Uterus (tissue), 2 donors: Measurements from ENCODE around the gene CCDC68.

ENCODE experiments used
- CTCF ChIP-seq, 4 experiments: fragments of 200-600 bp in 2 of 4; fragments of 450-650 bp in 2 of 4; sonication (generic) in 2 of 4; IDR thresholded peaks; one replicate each; pipeline ENCODE4 v1.5.1; 2016 to 2019; ENCODE audit warnings: antibody characterized with exemption in 4 of 4, mild to moderate bottlenecking in 2 of 4, moderate library complexity in 1 of 4
- POLR2A ChIP-seq, 2 donors: fragments of 450-650 bp; IDR thresholded peaks; one replicate each; pipeline ENCODE4 v1.6.1; 2016; ENCODE audit warnings: antibody characterized with exemption in 2 of 2, mild to moderate bottlenecking in 1 of 2, moderate library complexity in 1 of 2

GRCh38 chr18:54875063-54875462 is 84.2 kb downstream of the CCDC68 start:
- TF ChIP-seq CTCF (IDR thresholded peaks at IDR 0.05), result no peak
- TF ChIP-seq POLR2A (IDR thresholded peaks at IDR 0.05), result no peak
